Large intestine (tissue), 1 donor: Measurements from ENCODE around the gene TRIM41. TPM values are rescaled to one million over a fixed set of nuclear protein-coding genes. Genes with fewer than 3 reads are reported as not detected.

Experiments
- polyA plus RNA-seq: library from polyadenylated mRNA; unstranded; fragments of 120-200 nt; gene quantifications from one replicate; pipeline ENCODE4 v1.2.1, GENCODE V29; 2013

Gene TRIM41
- polyA plus RNA-seq, 1 donor = 22.4 TPM

Other genes with a start within 250 kb of the TRIM41 start
- gene BTNL3, start 234.4 kb upstream of the TRIM41 start, polyA plus RNA-seq = 158 TPM
- gene BTNL9, start 183.0 kb upstream of the TRIM41 start, polyA plus RNA-seq = 11.6 TPM
- not detected for gene OR2V1, start 92.1 kb upstream of the TRIM41 start, polyA plus RNA-seq
- not detected for gene OR2V2, start 75.7 kb upstream of the TRIM41 start, polyA plus RNA-seq
- gene TRIM7, start 18.1 kb upstream of the TRIM41 start, polyA plus RNA-seq = 0.61 TPM
- gene RACK1, start 20.6 kb downstream of the TRIM41 start, polyA plus RNA-seq = 3,389 TPM
- 33.0 TPM for gene TRIM52, start 37.9 kb downstream of the TRIM41 start, polyA plus RNA-seq
- 0.07 TPM for gene OR4F3, start 144.0 kb downstream of the TRIM41 start, polyA plus RNA-seq